Measurements from ENCODE around the gene RWDD1.
"Not testable (repeated sequence)": the region's sequence is repeated elsewhere in the genome, so short reads cannot be mapped to it uniquely, and the experiment has no call there.

Gene RWDD1

DNA sequence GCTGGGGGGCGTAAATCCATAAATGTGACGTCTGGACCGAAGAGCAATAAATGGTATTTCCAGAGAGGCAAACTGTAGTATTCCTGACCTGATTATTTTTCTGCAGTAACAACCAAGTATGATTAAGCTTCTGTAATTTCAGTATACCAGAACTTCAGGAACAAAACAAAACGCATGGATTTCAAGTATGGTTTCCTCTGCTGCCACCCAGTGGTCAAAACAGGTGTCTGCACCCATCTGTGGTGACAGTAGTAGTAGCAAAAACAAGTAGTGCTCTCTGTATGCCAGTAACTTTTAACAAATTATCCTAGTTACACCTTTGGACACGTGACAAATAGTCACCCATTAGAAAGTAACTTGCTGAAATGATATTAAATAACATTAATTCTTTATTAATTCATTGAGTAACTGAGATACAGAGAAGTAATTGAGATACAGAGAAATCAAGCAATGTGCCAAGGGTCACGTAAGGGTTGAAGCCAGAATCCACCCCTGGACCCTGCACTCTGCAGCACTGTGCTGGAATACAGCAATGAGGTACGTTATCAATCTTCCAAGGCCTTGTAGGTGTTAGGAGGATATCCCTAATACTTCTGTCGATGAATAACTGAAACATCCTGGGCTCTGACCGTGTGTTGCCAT, 9.8 kb upstream of the RWDD1 start:
- DNase-seq: peak; percentile 58

- DNase-seq: no peak
These were observed 9.3 kb upstream of the RWDD1 start for GRCh38 chr6:116562019-116562403.

GRCh38 chr6:116562614-116563013, 8.7 kb upstream of the RWDD1 start:
- no peak for DNase-seq

DNA sequence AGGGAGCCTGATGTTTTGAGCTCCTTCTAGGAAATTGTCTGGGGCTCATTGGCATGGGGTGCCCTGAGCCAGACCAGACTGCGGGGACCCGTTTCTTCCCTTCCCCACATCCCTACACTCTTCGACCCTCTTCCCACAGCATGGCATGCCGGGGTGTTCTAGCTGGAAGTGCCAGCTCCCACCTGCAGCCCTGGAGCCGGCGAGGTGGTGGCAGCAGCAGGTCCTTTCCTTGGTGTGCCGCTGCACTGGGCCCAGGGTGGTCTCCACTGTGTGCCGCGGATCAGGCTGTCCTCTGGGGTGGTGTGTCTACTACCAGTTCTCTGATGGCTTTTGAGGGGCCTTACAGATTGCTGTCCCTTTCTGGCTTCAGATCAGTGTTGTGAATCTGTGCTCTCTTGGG, 7.5 kb upstream of the RWDD1 start:
- DNase-seq: no peak

- no peak for DNase-seq
These were observed 7.0 kb upstream of the RWDD1 start for GRCh38 chr6:116564311-116564710.

DNA sequence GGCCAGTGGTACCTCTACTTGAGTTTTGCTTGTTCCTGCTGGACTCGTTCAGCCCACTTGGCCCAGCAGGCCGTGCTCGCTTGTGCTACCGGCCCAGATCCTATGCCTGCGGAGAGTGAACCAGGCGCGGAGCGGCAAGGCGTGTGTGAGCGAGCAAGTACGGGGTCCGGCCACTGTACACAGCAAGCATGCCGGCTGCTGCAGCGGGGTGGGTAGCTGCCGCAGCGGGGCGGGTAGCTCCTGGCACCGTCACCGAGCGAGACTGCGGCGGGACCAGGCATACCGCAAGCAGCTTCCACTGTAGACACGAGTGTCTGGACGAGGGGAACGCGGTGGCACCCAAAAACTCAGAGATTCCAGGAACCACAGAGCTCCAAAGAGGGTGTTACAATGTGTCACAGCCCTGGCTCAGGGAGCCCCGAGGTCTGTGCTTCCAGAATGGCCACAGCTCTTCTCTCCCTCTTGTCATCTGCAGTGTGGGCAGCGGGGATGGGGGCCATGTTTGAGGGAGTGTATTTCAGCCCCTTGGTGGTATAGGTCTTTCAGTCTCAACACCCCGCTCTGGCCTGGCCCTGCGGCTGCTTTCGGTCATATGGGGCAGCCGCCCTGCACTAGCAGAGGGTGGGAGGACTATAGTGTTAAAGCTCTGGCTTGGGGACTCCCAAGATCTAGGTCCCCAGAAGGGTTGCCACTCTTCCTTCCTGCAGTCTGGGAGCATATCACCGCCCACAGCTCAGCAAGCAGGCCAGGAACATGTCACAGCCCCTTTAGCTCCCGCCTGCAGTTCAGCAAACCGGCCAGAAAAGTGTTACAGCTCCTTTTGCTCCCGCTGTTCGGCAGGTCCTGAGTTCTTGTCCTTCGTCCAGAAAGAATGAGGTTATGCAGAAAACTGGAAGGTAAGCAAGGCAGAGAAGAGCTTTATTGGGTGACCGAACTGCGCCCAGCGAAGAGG, 6.1 kb upstream of the RWDD1 start:
- DNase-seq: no peak

- DNase-seq: no peak
These were observed 3.2 kb upstream of the RWDD1 start for GRCh38 chr6:116568111-116568510.

DNA sequence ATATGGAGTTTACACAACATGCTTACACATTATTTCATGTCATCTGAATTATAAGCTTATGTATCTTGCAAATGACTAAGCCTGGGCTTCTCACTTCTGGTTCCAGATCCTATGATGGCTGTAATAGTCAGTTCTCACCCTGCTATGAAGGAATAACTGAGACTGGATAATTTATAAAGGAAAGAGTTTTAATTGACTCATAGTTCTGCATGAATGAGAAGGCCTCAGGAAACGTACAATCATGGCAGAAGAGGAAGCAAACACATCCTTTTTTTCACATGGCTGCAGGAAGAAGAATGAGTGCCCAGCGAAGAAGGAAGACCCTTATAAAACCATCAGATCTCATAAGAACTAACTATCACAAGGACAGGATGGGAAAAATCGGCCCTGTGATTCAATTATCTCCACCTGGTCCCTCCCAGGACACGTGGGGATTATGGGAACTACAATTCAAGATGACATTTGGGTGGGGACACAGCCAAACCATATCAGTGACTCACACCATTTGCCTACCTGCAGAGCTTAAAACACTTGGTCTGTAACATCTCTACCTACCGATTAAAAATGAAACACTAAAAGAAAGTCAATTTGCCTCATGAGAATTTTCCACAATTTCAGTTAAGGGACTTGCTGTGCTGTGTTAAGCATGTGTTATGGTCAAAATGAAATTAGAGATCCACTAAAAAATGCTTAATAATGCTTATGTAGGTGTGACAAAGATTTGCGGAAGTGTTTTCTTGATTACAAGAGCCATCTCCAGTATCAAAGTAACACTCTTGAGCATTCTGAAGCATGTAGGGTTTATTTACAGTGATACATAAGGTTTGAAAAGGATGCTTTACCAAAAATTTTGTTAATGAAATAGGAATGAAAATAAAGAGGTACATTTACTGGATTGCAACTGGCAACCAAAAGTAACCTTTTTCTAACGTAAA, 2.2 kb upstream of the RWDD1 start:
- no peak for DNase-seq

DNA sequence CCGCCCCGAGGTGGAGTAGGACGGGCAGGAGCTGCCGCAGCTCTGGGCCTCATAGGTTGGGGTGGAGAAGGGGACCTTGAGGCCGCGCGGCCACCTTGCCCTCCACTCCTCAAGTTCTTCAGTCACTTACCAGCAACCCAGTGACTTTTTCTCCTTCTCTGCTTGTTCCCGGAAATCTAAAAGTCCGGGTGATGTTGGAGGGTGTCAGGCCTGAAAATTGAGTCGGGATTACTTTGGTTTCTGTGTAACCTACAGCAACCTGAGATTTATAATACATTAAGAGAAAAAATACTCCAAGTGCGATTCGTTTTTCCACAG, 338 bp downstream of the RWDD1 start:
- DNase-seq: no peak

GRCh38 chr6:116572162-116572561, 858 bp downstream of the RWDD1 start:
- DNase-seq: peak; percentile 47

DNA sequence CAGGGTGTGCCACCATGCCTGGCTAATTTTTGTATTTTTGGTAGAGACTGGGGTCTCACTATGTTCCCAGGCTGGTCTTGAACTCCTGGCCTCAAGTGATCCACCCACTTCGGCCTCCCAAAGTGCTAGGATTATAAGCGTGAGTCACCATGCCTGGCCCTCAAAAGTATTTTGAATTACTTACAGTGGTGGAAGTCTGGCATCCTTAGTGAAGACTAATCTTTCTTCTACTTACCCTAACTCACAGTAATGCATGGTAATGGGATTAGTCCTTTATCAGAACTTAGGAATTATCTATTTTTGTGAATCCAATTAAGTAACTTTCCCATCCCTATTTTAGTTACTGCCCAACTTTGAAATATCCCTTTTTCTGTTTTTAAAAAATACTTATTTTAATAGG, 3.9 kb downstream of the RWDD1 start:
- no peak for DNase-seq

- DNase-seq: no peak
These were observed 6.2 kb downstream of the RWDD1 start for GRCh38 chr6:116577486-116577885.

GRCh38 chr6:116578335-116578734, 7.0 kb downstream of the RWDD1 start:
- no peak for DNase-seq

DNA sequence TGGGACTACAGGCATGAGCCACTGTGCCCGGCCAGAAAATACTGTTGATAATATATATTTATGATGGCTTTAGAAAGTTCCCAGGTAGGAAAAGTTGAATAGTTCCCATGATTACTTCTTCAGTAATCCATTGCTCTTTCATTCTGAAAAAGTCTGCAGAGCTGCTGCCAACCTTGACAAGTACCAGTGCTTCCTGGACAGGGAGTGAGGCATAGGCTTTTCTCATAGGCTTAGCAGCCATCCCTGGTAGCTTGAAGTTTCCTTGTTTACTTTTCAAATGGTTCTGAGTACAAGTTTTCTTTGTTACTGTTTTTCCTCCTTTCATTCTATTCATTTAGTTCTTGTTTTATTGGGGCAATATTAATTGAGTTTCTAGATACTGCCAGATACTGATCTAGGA, 7.8 kb downstream of the RWDD1 start:
- DNase-seq: no peak

GRCh38 chr6:116580198-116580597, 8.9 kb downstream of the RWDD1 start:
- DNase-seq: no peak

DNA sequence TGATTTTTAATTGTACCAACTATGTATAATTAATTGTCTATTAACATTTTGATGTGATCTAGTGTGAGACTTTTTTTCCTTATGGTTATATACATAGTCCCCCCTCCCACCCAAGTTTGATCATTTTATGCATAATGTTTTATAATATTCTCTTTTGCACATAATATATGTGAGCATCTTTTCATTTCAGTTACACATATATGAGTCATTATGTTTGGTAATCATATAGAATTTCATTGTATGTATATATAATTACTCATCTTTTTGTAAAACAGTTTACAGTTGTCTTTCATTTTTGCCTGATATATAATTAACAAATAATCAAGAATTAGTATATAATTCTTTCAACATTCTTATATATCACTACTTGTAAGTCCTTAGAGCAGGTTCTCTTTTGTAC, 15.0 kb downstream of the RWDD1 start:
- no peak for DNase-seq

DNA sequence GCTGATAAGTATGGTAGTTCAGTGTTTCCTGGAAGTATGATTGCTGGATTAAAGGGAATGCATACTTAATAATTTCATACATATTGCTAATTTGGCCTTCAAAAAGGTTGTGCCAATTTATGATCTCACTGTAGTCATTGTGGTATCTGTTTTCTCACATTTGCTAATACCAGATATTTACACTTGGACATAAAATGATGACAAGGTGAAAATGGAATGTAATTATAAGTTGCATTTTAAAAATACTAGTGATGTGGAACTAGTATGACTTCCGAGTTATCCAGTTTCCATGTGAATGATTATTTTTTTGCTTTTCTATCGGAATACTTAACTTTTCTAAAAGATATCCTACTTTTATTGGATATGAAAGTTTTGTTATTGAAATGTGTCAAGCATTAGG, 15.4 kb downstream of the RWDD1 start:
- DNase-seq: no peak

- DNase-seq: no peak
These were observed 23.9 kb downstream of the RWDD1 start for GRCh38 chr6:116595247-116595646.

- DNase-seq: no peak
These were observed 25.5 kb downstream of the RWDD1 start for GRCh38 chr6:116596815-116597214.

DNA sequence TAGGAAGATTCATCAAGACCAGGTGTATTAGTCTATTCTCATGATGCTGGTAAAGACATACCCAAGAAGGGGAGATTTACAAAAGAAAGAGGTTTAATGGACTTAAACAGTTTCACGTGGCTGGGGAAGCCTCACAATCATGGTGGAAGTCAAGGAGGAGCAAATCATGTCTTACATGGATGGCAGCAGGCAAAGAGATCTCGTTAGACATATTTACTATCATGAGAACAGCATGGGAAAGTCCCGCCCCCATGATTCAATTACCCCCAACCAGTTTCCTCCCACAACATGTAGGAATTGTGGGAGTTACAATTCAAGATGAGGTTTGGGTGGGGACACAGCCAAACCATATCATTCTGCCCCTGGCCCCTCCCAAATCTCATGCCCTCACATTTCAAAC, 32.6 kb downstream of the RWDD1 start:
- not testable (repeated sequence) for DNase-seq

- not testable (repeated sequence) for DNase-seq
These were observed 33.6 kb downstream of the RWDD1 start for GRCh38 chr6:116604868-116605267.

GRCh38 chr6:116605935-116606334, 34.6 kb downstream of the RWDD1 start:
- DNase-seq: no peak

DNA sequence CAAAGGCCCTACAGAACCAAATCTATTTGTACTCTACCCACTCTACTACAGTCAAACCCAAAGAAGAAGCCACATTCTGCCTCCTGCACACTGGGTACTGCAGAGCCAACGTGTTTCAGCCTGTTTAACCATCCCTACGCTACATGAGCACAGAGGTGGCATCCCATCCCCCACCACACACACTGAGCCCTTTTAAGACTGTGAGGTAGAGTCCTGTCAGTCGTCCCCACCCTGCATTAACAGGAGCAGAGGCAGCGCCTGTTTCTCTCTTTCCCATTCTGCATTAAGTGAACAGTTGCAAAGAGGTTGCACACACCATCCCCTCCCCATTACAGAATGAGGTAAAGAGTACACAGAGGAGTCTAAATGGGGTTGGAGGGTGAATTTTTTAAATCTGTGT, 39.8 kb downstream of the RWDD1 start:
- DNase-seq: no peak
